Measurements from ENCODE around the gene SLC18A3.

Gene SLC18A3

DNA sequence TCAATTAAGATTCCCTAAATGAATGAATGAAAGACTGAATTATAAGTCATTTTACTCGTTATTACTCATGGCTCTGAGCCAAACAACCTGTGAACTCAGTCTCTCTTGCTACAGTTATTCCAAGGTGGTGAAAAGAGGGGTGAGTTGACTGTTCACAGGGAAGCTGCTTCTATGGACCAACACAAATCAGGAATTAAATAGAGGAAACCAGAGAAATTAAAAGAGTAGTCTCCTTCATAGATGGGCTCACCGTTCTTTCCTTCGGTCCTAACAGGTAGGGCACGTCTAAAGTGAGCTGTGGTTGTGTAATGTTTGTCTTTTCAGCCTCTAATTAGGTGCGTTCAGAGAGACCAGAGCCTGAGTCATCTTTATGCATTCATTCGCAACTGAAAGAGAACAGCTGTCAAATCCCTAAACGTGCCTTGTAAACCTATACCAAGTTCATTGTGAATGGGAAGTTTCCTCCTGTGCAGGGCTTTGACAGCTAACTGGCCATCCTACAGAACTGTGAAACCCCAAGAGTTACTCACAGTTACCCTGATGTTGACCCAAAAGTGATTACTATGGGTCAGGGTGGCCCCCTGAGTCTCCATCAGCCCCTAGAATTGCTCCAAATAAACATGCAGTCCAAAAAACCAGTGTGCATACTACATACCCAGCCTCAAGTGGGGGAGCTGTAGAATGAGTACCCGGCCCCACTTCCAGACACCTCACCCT lies 51.2 kb downstream of the SLC18A3 start:
- TF ChIP-seq, protein P1, sequence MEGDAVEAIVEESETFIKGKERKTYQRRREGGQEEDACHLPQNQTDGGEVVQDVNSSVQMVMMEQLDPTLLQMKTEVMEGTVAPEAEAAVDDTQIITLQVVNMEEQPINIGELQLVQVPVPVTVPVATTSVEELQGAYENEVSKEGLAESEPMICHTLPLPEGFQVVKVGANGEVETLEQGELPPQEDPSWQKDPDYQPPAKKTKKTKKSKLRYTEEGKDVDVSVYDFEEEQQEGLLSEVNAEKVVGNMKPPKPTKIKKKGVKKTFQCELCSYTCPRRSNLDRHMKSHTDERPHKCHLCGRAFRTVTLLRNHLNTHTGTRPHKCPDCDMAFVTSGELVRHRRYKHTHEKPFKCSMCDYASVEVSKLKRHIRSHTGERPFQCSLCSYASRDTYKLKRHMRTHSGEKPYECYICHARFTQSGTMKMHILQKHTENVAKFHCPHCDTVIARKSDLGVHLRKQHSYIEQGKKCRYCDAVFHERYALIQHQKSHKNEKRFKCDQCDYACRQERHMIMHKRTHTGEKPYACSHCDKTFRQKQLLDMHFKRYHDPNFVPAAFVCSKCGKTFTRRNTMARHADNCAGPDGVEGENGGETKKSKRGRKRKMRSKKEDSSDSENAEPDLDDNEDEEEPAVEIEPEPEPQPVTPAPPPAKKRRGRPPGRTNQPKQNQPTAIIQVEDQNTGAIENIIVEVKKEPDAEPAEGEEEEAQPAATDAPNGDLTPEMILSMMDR (IDR thresholded peaks at IDR 0.05; ENCODE audit: control insufficient read depth, insufficient read depth, low read depth, low read length, missing control alignments) = no peak
- no peak for DNase-seq (ENCODE audit: low read depth)
- no peak overlapping the region for H3K4me3 ChIP-seq (ENCODE audit: control insufficient read depth, low read depth, low read length)

Data from AG09309 (cell line).